Karpas-422 (cell line): ENCODE results near the gene SLC6A3. TPM values are rescaled to one million over a fixed set of nuclear protein-coding genes. Genes with fewer than 3 reads are reported as not detected.
"Not testable (repeated sequence)": the region's sequence is repeated elsewhere in the genome, so short reads cannot be mapped to it uniquely, and the experiment has no call there.

ENCODE experiments used
- DNase-seq: peaks from one replicate; pipeline ENCODE4 v3.0.0-alpha.2; 2015
- H2AFZ ChIP-seq: fragments of 200-600 bp; sonication (generic); 2 replicates; pipeline ENCODE4 v1.6.1; 2014; ENCODE audit warnings: antibody characterized with exemption, low read length, mixed read lengths
- H3K27ac ChIP-seq: fragments of 200-600 bp; sonication (generic); 2 replicates; pipeline ENCODE4 v1.5.1; 2014; ENCODE audit warnings: mild to moderate bottlenecking, low read length, moderate library complexity
- H3K27me3 ChIP-seq: fragments of 200-600 bp; sonication (generic); 2 replicates; pipeline ENCODE4 v1.6.1; 2014; ENCODE audit warnings: low read length, mixed read lengths
- H3K36me3 ChIP-seq: fragments of 200-600 bp; sonication (generic); 2 replicates; pipeline ENCODE4 v1.6.1; 2014; ENCODE audit warnings: low read length, mixed read lengths; ENCODE audit not compliant: insufficient read depth
- H3K4me1 ChIP-seq: fragments of 200-600 bp; sonication (generic); 2 replicates; pipeline ENCODE4 v1.6.1; 2014; ENCODE audit warnings: mild to moderate bottlenecking, low read length, mixed read lengths
- H3K4me2 ChIP-seq: fragments of 200-600 bp; sonication (generic); 2 replicates; pipeline ENCODE4 v1.6.1; 2014; ENCODE audit warnings: low read length, low read depth, mild to moderate bottlenecking; ENCODE audit not compliant: poor library complexity, severe bottlenecking
- H3K4me3 ChIP-seq: fragments of 200-600 bp; sonication (generic); 2 replicates; pipeline ENCODE4 v1.5.1; 2014; ENCODE audit warnings: mild to moderate bottlenecking, antibody characterized with exemption, low read length, mixed read lengths
- H3K79me2 ChIP-seq: fragments of 200-600 bp; sonication (generic); 2 replicates; pipeline ENCODE4 v1.6.1; 2014; ENCODE audit warnings: mild to moderate bottlenecking, low read length, mixed read lengths
- H3K9ac ChIP-seq: fragments of 200-600 bp; sonication (generic); 2 replicates; pipeline ENCODE4 v1.6.0; 2014; ENCODE audit warnings: low read length
- H3K9me2 ChIP-seq: fragments of 200-600 bp; sonication (generic), shearing (Covaris generic); replicated peaks from 2 replicates; pipeline ENCODE4 v1.6.0; 2014; ENCODE audit warnings: mild to moderate bottlenecking, low read length, moderate library complexity; ENCODE audit not compliant: insufficient read depth
- H3K9me3 ChIP-seq: fragments of 300-700, 200-600 bp; sonication (generic); 2 replicates; pipeline ENCODE4 v1.6.1; 2014; ENCODE audit warnings: low read length, mixed read lengths
- H4K20me1 ChIP-seq: fragments of 200-600 bp; sonication (generic); 2 replicates; pipeline ENCODE4 v1.6.1; 2014; ENCODE audit warnings: mild to moderate bottlenecking, antibody characterized with exemption, low read length, low read depth; ENCODE audit not compliant: insufficient read depth
- total RNA-seq: library from RNA; depleted of rRNA; stranded (reverse); fragments of >200 nt; shearing (Covaris generic); gene quantifications from 2 replicates; pipeline ENCODE4 v1.2.3, GENCODE V29; 2014; ENCODE audit warnings: low replicate concordance

The SLC6A3 gene
- total RNA-seq, 1 experiment from 2014 or later, result not detected

GRCh38 chr5:1464511-1464910 is 19.3 kb upstream of the SLC6A3 start:
- H3K4me1 ChIP-seq, result no peaks in the 10 kb centered on the region
- H3K27ac ChIP-seq, result no peak overlapping the region
- H3K36me3 ChIP-seq, result peaks cover 57% of the 10 kb centered on the region
- H3K9me3 ChIP-seq, result no peaks in the 10 kb centered on the region; the same call in 1 of the 2 replicates
- H2AFZ ChIP-seq, result no peak overlapping the region
- no peak overlapping the region for H3K9ac ChIP-seq
- no peaks in the 10 kb centered on the region for H3K79me2 ChIP-seq
- no peak overlapping the region for H3K4me3 ChIP-seq
- no peak for DNase-seq
- no peaks in the 10 kb centered on the region for H4K20me1 ChIP-seq
- no peak overlapping the region for H3K4me2 ChIP-seq
- no peaks in the 10 kb centered on the region for H3K9me2 ChIP-seq
- H3K27me3 ChIP-seq, result no peaks in the 10 kb centered on the region

- H3K9ac ChIP-seq, result no peak overlapping the region
- H3K4me3 ChIP-seq, result no peak overlapping the region
- H3K36me3 ChIP-seq, result peaks cover 57% of the 10 kb centered on the region
- no peak overlapping the region for H3K27ac ChIP-seq
- no peaks in the 10 kb centered on the region for H3K27me3 ChIP-seq
- H3K4me2 ChIP-seq, result no peak overlapping the region
- no peak overlapping the region for H2AFZ ChIP-seq
- H4K20me1 ChIP-seq, result no peaks in the 10 kb centered on the region
- no peak for DNase-seq
- H3K9me2 ChIP-seq, result no peaks in the 10 kb centered on the region
- no peaks in the 10 kb centered on the region for H3K79me2 ChIP-seq
- H3K9me3 ChIP-seq, result no peaks in the 10 kb centered on the region; the same call in 1 of the 2 replicates
- no peaks in the 10 kb centered on the region for H3K4me1 ChIP-seq
Measured at GRCh38 chr5:1464096-1464446, 18.8 kb upstream of the SLC6A3 start.

GRCh38 chr5:1463326-1464095 is 18.3 kb upstream of the SLC6A3 start:
- no peaks in the 10 kb centered on the region for H3K79me2 ChIP-seq
- no peak overlapping the region for H2AFZ ChIP-seq
- no peak for DNase-seq
- H3K36me3 ChIP-seq, result peaks cover 53% of the 10 kb centered on the region
- no peaks in the 10 kb centered on the region; the same call in 1 of the 2 replicates for H3K9me3 ChIP-seq
- no peak overlapping the region for H3K27ac ChIP-seq
- no peaks in the 10 kb centered on the region for H3K4me1 ChIP-seq
- H3K9me2 ChIP-seq, result no peaks in the 10 kb centered on the region
- no peaks in the 10 kb centered on the region for H3K27me3 ChIP-seq
- no peaks in the 10 kb centered on the region for H4K20me1 ChIP-seq
- H3K4me2 ChIP-seq, result no peak overlapping the region
- no peak overlapping the region for H3K4me3 ChIP-seq
- no peak overlapping the region for H3K9ac ChIP-seq

GRCh38 chr5:1462358-1462757 is 17.1 kb upstream of the SLC6A3 start:
- peaks cover 4% of the 10 kb centered on the region; the same call in 1 of the 2 replicates for H3K9me3 ChIP-seq
- H3K36me3 ChIP-seq, result peaks cover 51% of the 10 kb centered on the region
- H3K27ac ChIP-seq, result no peak overlapping the region
- no peak overlapping the region for H2AFZ ChIP-seq
- H3K4me1 ChIP-seq, result no peaks in the 10 kb centered on the region
- H4K20me1 ChIP-seq, result no peaks in the 10 kb centered on the region
- no peak overlapping the region for H3K9ac ChIP-seq
- no peak for DNase-seq
- no peaks in the 10 kb centered on the region for H3K79me2 ChIP-seq
- H3K27me3 ChIP-seq, result no peaks in the 10 kb centered on the region
- H3K9me2 ChIP-seq, result no peaks in the 10 kb centered on the region
- no peak overlapping the region for H3K4me2 ChIP-seq
- H3K4me3 ChIP-seq, result no peak overlapping the region

- Histone ChIP-seq H3K4me2 (no peak overlapping the region), H4K20me1 (no peaks in the 10 kb centered on the region), H3K9ac (no peak overlapping the region), H3K79me2 (no peaks in the 10 kb centered on the region), H2AFZ (no peak overlapping the region), H3K36me3 (peaks cover 57% of the 10 kb centered on the region), H3K27ac (no peak overlapping the region), H3K4me3 (no peak overlapping the region), H3K9me2 (no peaks in the 10 kb centered on the region), H3K9me3 (peaks cover 11% of the 10 kb centered on the region; the same call in 1 of the 2 replicates), H3K27me3 (no peaks in the 10 kb centered on the region), H3K4me1 (no peaks in the 10 kb centered on the region)
- DNase-seq, result no peak
Measured at GRCh38 chr5:1461396-1461795, 16.2 kb upstream of the SLC6A3 start.

GRCh38 chr5:1460054-1460682 is 14.9 kb upstream of the SLC6A3 start:
- Histone ChIP-seq H3K27ac (no peak overlapping the region), H3K4me1 (no peaks in the 10 kb centered on the region), H4K20me1 (no peaks in the 10 kb centered on the region), H3K4me3 (no peak overlapping the region), H3K4me2 (no peak overlapping the region), H3K27me3 (no peaks in the 10 kb centered on the region), H3K79me2 (no peaks in the 10 kb centered on the region), H2AFZ (no peak overlapping the region), H3K9me2 (no peaks in the 10 kb centered on the region), H3K9ac (no peak overlapping the region), H3K36me3 (peaks cover 55% of the 10 kb centered on the region), H3K9me3 (peaks cover 16% of the 10 kb centered on the region)
- DNase-seq, result no peak

GRCh38 chr5:1459435-1459834 is 14.2 kb upstream of the SLC6A3 start:
- not testable (repeated sequence) for DNase-seq, H3K27ac ChIP-seq, H3K4me3 ChIP-seq, H3K9ac ChIP-seq, H3K4me2 ChIP-seq, H3K4me1 ChIP-seq, H2AFZ ChIP-seq, H3K9me2 ChIP-seq, H4K20me1 ChIP-seq, H3K79me2 ChIP-seq, H3K27me3 ChIP-seq
- Histone ChIP-seq H3K36me3 (peaks cover 47% of the 10 kb centered on the region), H3K9me3 (peaks cover 16% of the 10 kb centered on the region)

- H3K36me3 ChIP-seq, result peaks cover 21% of the 10 kb centered on the region
- H3K9ac ChIP-seq, H4K20me1 ChIP-seq, H2AFZ ChIP-seq, H3K4me1 ChIP-seq, H3K4me3 ChIP-seq, H3K27me3 ChIP-seq, H3K4me2 ChIP-seq, DNase-seq, H3K79me2 ChIP-seq, H3K9me2 ChIP-seq, H3K27ac ChIP-seq: not testable (repeated sequence)
- peaks cover 16% of the 10 kb centered on the region for H3K9me3 ChIP-seq
Measured at GRCh38 chr5:1456110-1456881, 11.1 kb upstream of the SLC6A3 start.
